Karpas-422 (cell line): ENCODE measurements around the gene CKLF. TPM values are rescaled to one million over a fixed set of nuclear protein-coding genes. Genes with fewer than 3 reads are reported as not detected.

Experiments used
- DNase-seq: peaks from one replicate; pipeline ENCODE4 v3.0.0-alpha.2; 2015
- H2AFZ ChIP-seq: fragments of 200-600 bp; sonication (generic); 2 replicates; pipeline ENCODE4 v1.6.1; 2014; ENCODE audit warnings: antibody characterized with exemption, low read length, mixed read lengths
- H3K27ac ChIP-seq: fragments of 200-600 bp; sonication (generic); 2 replicates; pipeline ENCODE4 v1.5.1; 2014; ENCODE audit warnings: mild to moderate bottlenecking, low read length, moderate library complexity
- H3K27me3 ChIP-seq: fragments of 200-600 bp; sonication (generic); 2 replicates; pipeline ENCODE4 v1.6.1; 2014; ENCODE audit warnings: low read length, mixed read lengths
- H3K36me3 ChIP-seq: fragments of 200-600 bp; sonication (generic); 2 replicates; pipeline ENCODE4 v1.6.1; 2014; ENCODE audit warnings: low read length, mixed read lengths; ENCODE audit not compliant: insufficient read depth
- H3K4me1 ChIP-seq: fragments of 200-600 bp; sonication (generic); 2 replicates; pipeline ENCODE4 v1.6.1; 2014; ENCODE audit warnings: mild to moderate bottlenecking, low read length, mixed read lengths
- H3K4me2 ChIP-seq: fragments of 200-600 bp; sonication (generic); 2 replicates; pipeline ENCODE4 v1.6.1; 2014; ENCODE audit warnings: low read length, low read depth, mild to moderate bottlenecking; ENCODE audit not compliant: poor library complexity, severe bottlenecking
- H3K4me3 ChIP-seq: fragments of 200-600 bp; sonication (generic); 2 replicates; pipeline ENCODE4 v1.5.1; 2014; ENCODE audit warnings: mild to moderate bottlenecking, antibody characterized with exemption, low read length, mixed read lengths
- H3K79me2 ChIP-seq: fragments of 200-600 bp; sonication (generic); 2 replicates; pipeline ENCODE4 v1.6.1; 2014; ENCODE audit warnings: mild to moderate bottlenecking, low read length, mixed read lengths
- H3K9ac ChIP-seq: fragments of 200-600 bp; sonication (generic); 2 replicates; pipeline ENCODE4 v1.6.0; 2014; ENCODE audit warnings: low read length
- H3K9me2 ChIP-seq: fragments of 200-600 bp; sonication (generic), shearing (Covaris generic); replicated peaks from 2 replicates; pipeline ENCODE4 v1.6.0; 2014; ENCODE audit warnings: mild to moderate bottlenecking, low read length, moderate library complexity; ENCODE audit not compliant: insufficient read depth
- H3K9me3 ChIP-seq: fragments of 300-700, 200-600 bp; sonication (generic); 2 replicates; pipeline ENCODE4 v1.6.1; 2014; ENCODE audit warnings: low read length, mixed read lengths
- H4K20me1 ChIP-seq: fragments of 200-600 bp; sonication (generic); 2 replicates; pipeline ENCODE4 v1.6.1; 2014; ENCODE audit warnings: mild to moderate bottlenecking, antibody characterized with exemption, low read length, low read depth; ENCODE audit not compliant: insufficient read depth
- total RNA-seq: library from RNA; depleted of rRNA; stranded (reverse); fragments of >200 nt; shearing (Covaris generic); gene quantifications from 2 replicates; pipeline ENCODE4 v1.2.3, GENCODE V29; 2014; ENCODE audit warnings: low replicate concordance; rRNA removed

CKLF gene
- 61.3 and 76.0 TPM in 2 replicates for total RNA-seq

GRCh38 chr16:66552286-66553177, at the start of gene CKLF:
TSS of gene CKLF (plus strand) at chr16:66552576. CDS start at chr16:66552716, 140 bp downstream.
- no peaks in the 10 kb centered on the region for H3K36me3 ChIP-seq
- peak within 1 kb of the TSS; percentile 74 for H3K4me3 ChIP-seq
- no peaks in the 10 kb centered on the region for H3K27me3 ChIP-seq
- peak within 1 kb of the TSS; percentile 75; the same call in 1 of the 2 replicates for H2AFZ ChIP-seq
- H3K4me2 ChIP-seq, result peak within 1 kb of the TSS; percentile 91
- H3K9ac ChIP-seq, result peak within 1 kb of the TSS; percentile 80
- H3K79me2 ChIP-seq, result peaks cover 26% of the 10 kb centered on the region
- peaks cover 45% of the 10 kb centered on the region for H3K4me1 ChIP-seq
- peak; percentile 97 for DNase-seq
- H3K9me3 ChIP-seq, result no peaks in the 10 kb centered on the region
- H3K9me2 ChIP-seq, result no peaks in the 10 kb centered on the region
- no peaks in the 10 kb centered on the region for H4K20me1 ChIP-seq
- H3K27ac ChIP-seq, result peak within 1 kb of the TSS; percentile 72

- Histone ChIP-seq H3K27me3 (no peaks in the 10 kb centered on the region), H3K9ac (no peak overlapping the region), H3K36me3 (no peaks in the 10 kb centered on the region), H4K20me1 (no peaks in the 10 kb centered on the region), H2AFZ (no peak overlapping the region), H3K79me2 (no peaks in the 10 kb centered on the region), H3K4me3 (no peak overlapping the region), H3K4me1 (no peaks in the 10 kb centered on the region), H3K4me2 (no peak overlapping the region), H3K9me2 (no peaks in the 10 kb centered on the region), H3K9me3 (no peaks in the 10 kb centered on the region), H3K27ac (no peak overlapping the region)
- no peak for DNase-seq
These were observed 49.3 kb upstream of the CKLF start for GRCh38 chr16:66503030-66503429.

GRCh38 chr16:66503612-66504011, 48.8 kb upstream of the CKLF start:
- H3K9me3 ChIP-seq, result no peaks in the 10 kb centered on the region
- H3K9ac ChIP-seq, result no peak overlapping the region
- no peak overlapping the region for H3K4me2 ChIP-seq
- H3K27me3 ChIP-seq, result no peaks in the 10 kb centered on the region
- no peaks in the 10 kb centered on the region for H3K9me2 ChIP-seq
- H3K36me3 ChIP-seq, result no peaks in the 10 kb centered on the region
- H3K79me2 ChIP-seq, result no peaks in the 10 kb centered on the region
- no peak overlapping the region for H3K4me3 ChIP-seq
- no peak overlapping the region for H3K27ac ChIP-seq
- H3K4me1 ChIP-seq, result no peaks in the 10 kb centered on the region
- no peaks in the 10 kb centered on the region for H4K20me1 ChIP-seq
- no peak overlapping the region for H2AFZ ChIP-seq
- no peak for DNase-seq

GRCh38 chr16:66507731-66508239, 44.6 kb upstream of the CKLF start:
- H3K27me3 ChIP-seq, result no peaks in the 10 kb centered on the region
- H2AFZ ChIP-seq, result no peak overlapping the region
- H3K4me1 ChIP-seq, result no peaks in the 10 kb centered on the region
- no peaks in the 10 kb centered on the region for H3K36me3 ChIP-seq
- no peaks in the 10 kb centered on the region for H3K9me3 ChIP-seq
- H3K9ac ChIP-seq, result no peak overlapping the region
- no peak overlapping the region for H3K4me2 ChIP-seq
- no peak overlapping the region for H3K27ac ChIP-seq
- H4K20me1 ChIP-seq, result no peaks in the 10 kb centered on the region
- H3K4me3 ChIP-seq, result no peak overlapping the region
- no peaks in the 10 kb centered on the region for H3K9me2 ChIP-seq
- H3K79me2 ChIP-seq, result no peaks in the 10 kb centered on the region
- no peak for DNase-seq

GRCh38 chr16:66508248-66508913, 44.0 kb upstream of the CKLF start:
- Histone ChIP-seq H3K9ac (no peak overlapping the region), H3K79me2 (no peaks in the 10 kb centered on the region), H3K27me3 (no peaks in the 10 kb centered on the region), H4K20me1 (no peaks in the 10 kb centered on the region), H3K4me3 (no peak overlapping the region), H3K36me3 (no peaks in the 10 kb centered on the region), H3K9me2 (no peaks in the 10 kb centered on the region), H2AFZ (no peak overlapping the region), H3K4me2 (no peak overlapping the region), H3K4me1 (no peaks in the 10 kb centered on the region), H3K27ac (no peak overlapping the region), H3K9me3 (no peaks in the 10 kb centered on the region)
- no peak for DNase-seq

- no peaks in the 10 kb centered on the region for H3K9me2 ChIP-seq
- H4K20me1 ChIP-seq, result no peaks in the 10 kb centered on the region
- H3K4me1 ChIP-seq, result no peaks in the 10 kb centered on the region
- no peak overlapping the region for H3K27ac ChIP-seq
- H3K9ac ChIP-seq, result no peak overlapping the region
- no peaks in the 10 kb centered on the region for H3K79me2 ChIP-seq
- no peak for DNase-seq
- H2AFZ ChIP-seq, result no peak overlapping the region
- H3K36me3 ChIP-seq, result no peaks in the 10 kb centered on the region
- no peaks in the 10 kb centered on the region for H3K27me3 ChIP-seq
- no peak overlapping the region for H3K4me2 ChIP-seq
- no peaks in the 10 kb centered on the region for H3K9me3 ChIP-seq
- H3K4me3 ChIP-seq, result no peak overlapping the region
These were observed 43.4 kb upstream of the CKLF start for GRCh38 chr16:66508914-66509496.

GRCh38 chr16:66509576-66509975, 42.8 kb upstream of the CKLF start:
- no peak overlapping the region for H3K4me2 ChIP-seq
- H3K9me3 ChIP-seq, result no peaks in the 10 kb centered on the region

GRCh38 chr16:66510298-66510697, 42.1 kb upstream of the CKLF start:
- Histone ChIP-seq H3K9me2 (no peaks in the 10 kb centered on the region), H3K27ac (no peak overlapping the region), H3K4me1 (no peaks in the 10 kb centered on the region), H4K20me1 (no peaks in the 10 kb centered on the region), H2AFZ (no peak overlapping the region), H3K36me3 (no peaks in the 10 kb centered on the region), H3K4me2 (no peak overlapping the region), H3K9ac (no peak overlapping the region), H3K4me3 (no peak overlapping the region), H3K79me2 (no peaks in the 10 kb centered on the region), H3K9me3 (no peaks in the 10 kb centered on the region), H3K27me3 (no peaks in the 10 kb centered on the region)
- DNase-seq, result no peak

More at GRCh38 chr16:66509576-66509975, 42.8 kb upstream of the CKLF start:
- Histone ChIP-seq H3K4me3 (no peak overlapping the region), H3K4me1 (no peaks in the 10 kb centered on the region), H3K9ac (no peak overlapping the region), H3K27me3 (no peaks in the 10 kb centered on the region), H2AFZ (no peak overlapping the region), H3K79me2 (no peaks in the 10 kb centered on the region), H3K36me3 (no peaks in the 10 kb centered on the region), H4K20me1 (no peaks in the 10 kb centered on the region), H3K9me2 (no peaks in the 10 kb centered on the region), H3K27ac (no peak overlapping the region)
- DNase-seq, result no peak
